ENCODE measurements around the gene NKAIN4.

DNA sequence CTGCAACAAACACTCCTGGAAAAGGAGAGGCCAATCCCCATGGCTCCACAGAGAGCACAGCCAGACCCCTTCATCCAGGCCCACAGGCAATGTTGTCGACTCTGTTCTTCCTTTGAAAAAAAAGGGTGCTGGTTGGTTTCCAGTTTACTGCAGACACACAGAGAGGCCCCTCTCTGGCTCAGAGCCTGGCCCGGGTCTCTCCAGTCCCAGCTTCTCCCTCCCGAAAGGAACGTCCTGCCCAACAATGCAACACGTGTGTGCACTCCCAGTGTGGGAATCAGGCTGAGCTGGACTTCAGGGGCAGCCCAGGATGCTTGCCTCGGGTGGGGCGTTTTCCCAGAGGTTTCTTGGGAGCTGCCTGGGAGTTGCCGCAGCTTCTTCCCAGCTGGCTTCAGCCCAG is 4.5 kb upstream of the NKAIN4 start:
- TF ChIP-seq POLR2AphosphoS5 (IDR thresholded peaks at IDR 0.05; ENCODE audit: borderline replicate concordance, low read depth, low read length), result no peak
- TF ChIP-seq EZH2 (IDR thresholded peaks at IDR 0.05), result no peak
